GM18868 (cell line): ENCODE measurements around the gene KCNK3.
"Not testable (repeated sequence)": the region's sequence is repeated elsewhere in the genome, so short reads cannot be mapped to it uniquely, and the experiment has no call there.

Experiments
- ATAC-seq: cut with Tn5 transposase; IDR thresholded peaks from one replicate; pipeline ENCODE4 v1.9.1; 2021; ENCODE audit warnings: mild to moderate bottlenecking, moderate library complexity; ENCODE audit not compliant: unreplicated experiment

Gene KCNK3

DNA sequence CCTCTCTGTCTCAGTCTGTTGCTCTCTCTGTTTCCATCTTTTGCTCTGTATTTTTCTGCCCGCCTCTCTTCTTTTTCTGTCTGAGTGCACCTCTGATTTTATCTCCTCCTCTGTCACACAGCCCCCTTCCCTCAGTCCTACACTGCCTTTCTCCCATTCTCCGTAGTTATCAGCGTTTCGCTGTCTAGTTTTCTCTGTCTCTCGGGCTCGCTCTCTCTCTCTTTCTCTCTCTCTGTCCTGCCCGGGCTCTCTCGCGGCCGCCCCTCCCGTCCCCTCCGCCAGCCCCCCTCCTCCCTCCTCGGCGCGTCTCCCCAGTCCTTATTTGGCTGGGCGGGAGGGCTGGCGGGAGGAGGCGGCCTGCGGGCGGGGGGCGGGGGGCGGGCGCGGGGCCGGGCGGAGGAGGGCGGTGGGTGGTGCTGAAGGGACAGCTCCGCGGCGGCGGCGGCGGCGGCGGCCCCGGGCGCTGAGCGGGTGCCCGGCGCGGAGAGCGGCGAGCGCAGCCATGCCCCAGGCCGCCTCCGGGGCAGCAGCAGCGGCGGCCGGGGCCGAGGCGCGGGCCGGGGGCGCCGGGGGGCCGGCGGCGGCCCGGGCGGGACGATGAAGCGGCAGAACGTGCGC lies at the start of gene KCNK3:
Gene KCNK3, plus strand, starts transcription at position 444 of the 618 bp plus-strand sequence. Its CDS starts 154 bp downstream, at position 598.
- no peak for ATAC-seq

DNA sequence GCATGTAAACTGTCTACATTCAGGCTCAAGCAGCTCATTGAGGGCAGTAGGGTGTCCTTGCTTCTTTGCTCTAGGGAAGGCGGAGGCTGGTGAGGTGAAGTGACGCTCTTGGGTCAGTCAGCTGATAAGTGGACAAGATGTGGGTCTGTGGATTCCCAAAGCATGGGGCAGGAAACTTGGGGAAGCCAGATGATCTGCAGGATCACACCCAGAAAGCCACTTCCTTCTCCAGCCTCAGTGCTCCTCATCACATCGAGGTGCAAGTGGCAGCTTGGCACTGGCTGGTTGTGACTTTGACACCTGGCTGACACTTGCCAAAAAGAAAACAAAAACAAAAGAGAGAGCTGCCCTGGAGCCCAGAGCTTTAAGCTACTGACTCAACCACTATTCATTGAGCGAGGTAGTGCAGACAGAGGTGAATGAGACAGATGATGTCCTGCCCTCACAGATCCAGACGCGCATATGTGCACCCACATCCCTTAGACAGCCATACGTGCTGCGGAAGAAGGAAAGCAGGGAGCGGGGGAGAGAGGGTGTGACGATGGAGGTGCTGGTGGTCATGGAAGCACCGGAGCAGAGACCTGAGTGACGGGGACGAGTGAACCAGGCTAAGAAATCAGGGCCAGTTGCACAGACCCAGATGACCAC lies 48.2 kb upstream of the KCNK3 start:
- ATAC-seq = no peak

DNA sequence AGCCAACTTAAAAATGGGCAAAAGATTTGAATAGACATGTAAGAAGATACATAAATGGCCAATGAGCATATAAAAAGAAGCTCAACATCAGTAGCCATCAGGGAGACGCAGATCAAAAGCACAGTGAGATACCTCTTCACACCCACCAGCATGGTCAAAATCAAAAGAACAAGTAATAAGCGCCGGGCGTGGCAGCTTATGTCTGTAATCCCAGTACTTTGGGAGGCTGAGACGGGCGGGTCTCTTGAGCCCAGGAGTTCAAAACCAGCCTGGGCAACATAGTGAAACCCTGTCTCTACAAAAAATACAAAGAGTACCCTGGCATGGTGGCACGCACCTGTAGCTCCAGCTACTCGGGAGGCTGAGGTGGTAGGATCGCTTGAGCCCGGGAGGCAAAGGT lies 46.8 kb upstream of the KCNK3 start:
- no peak for ATAC-seq

DNA sequence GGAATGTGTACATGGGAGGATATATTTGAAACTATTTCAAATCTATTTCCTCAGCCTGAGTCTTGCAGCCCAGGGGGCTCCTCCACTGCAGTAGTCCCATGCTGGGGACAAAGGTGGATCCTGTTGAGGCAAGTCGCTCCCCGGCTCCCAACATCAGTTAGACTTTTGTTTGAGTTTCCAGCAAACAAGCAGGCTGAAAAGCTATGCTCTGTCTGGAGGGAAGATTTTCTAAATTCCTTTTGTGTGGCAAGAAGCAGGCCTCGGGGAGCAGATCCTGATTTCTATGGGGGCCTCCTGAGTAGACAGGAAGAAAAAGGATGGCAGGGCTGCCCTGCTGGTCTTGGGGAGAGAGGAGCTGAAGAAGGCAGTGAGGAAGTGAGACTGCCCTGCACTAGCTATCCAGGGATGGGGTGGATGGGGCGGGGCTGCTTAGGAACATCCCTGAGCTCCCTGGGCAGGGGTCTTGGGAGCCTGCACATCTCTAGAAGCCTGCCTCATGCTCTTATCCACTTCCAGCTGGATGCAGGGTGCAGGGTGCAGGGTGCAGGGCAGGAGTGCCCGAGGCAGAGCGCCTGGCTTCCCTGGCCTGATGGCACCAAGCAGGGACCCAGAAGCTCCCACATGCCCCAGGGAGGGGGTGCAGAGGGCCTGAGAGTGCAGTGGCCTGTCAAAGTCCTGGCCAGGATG lies 45.4 kb upstream of the KCNK3 start:
- ATAC-seq = no peak

DNA sequence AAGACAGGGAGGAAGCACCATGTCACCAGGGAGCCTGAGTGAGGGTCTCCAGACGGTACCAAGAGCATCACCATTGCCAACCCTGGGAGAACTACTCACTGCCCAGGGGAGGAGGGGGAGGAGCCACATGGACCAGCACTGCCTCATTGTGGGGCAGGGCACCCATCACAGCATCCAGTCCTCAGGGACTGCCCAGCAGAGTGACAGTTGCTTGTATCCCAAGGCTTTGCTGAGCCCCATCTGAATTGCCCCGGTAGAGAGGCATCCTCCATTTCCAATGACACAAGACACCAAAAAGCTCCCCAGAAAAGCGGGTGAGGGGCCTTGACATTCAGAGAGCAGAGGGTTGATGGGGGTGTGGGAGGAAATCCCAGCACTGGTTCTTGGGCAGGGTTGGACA lies 44.5 kb upstream of the KCNK3 start:
- ATAC-seq = no peak

DNA sequence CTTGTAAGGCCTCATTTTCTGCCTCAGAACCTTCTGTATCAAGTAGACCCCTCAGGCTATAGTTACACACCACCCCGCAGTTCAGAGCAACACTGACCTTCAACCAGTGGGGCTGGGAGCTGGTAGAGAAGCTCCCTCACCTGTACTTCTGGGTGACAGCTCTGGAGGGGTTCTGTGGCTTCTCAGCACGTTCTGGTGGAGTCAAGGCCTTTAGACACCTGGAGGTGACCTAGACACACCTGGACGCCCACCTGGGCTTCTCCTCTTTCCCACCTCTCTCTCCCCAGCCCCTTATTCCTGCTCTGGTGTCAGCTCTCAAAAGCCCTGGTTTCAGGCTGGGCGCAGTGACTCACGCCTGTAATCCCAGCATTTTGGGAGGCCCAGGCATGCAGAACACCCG lies 44.0 kb upstream of the KCNK3 start:
- no peak for ATAC-seq

DNA sequence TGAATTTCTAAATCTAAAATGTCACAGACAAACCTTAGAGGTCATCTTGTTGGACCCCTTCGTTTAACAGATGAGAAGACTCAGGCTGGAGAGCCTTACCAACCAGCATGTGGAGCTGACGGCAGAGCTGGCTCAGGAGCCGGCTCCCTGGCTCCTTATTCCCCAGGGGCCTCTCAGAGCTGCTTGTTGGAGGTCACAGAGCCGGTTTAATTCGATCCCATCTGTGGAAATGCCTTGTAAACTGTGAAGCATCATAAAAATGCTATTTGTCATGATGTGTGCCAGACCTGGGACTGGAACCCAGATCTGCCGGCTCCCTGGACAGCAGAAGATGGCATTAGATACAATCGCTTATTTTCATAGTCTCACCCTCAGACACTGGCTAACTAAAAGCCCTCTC lies 43.2 kb upstream of the KCNK3 start:
- ATAC-seq = no peak

DNA sequence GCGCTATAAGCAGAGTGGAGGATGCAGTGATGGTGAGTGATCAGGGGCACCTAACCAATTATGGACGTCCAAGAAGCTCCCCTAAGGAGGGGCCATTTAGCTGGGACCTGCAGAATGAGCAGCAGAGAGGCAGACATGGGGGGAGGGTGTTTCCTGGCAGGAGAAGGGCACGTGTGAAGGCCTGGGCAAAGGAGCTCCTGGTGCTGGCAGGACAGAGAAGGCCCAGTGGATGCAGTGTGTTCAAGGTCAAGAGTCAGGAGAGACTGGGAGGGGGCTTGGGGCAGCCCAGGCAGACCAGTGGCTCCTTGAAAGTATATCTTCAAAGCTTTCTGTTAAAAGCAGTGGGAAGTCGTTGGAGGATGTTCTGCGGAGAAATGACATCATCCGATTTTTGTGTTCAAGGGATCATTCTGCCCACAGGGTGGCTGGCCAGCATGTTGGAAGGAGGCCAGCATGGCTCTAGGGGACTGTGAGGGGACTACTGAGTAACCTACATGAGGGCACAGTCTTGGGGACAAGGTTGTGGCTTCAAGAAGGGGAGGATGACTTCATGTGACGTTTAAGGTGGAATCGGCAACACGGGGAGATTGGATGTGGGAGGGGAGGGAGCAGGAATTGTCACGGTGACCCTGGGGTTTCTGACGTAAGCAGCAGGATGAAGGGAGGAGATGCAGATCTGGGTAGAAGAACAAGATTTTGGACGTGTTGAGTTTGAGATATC lies 42.4 kb upstream of the KCNK3 start:
- no peak for ATAC-seq

DNA sequence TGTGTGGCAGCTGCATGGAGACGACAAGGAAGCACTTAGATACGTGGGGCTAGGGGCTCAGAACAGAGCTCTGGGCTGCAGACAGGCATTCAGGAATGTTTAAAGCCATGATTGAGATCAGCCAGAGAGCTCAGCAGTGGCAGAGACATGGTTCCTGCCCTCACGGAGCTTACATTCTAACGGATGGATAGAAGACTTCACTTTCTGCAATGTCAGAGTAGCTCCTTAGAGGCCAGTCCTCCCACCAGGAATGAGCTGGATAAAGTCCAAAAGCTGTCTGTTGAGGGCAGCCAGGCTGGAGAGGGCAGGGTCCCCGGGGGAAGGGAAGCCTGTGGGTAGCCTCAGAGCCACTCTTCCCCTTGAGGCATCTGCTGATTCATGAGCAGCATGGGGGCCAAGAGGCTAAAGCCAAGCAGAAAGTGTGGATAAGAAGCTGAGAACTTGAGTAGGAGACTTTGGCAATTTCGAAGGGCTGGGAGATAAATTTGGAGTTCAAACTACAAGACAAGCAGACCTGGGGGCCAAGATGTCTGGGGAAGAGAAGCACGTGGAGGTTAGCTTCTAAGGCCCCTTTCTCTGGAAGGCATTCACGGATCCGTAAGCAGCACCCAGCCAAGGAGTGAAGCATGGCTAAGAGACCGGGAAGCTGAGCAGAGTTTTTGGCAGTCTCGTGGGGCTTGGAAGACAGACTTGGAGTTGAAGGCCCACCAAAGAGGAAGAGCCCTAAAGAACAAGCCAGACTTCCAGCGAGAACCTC lies 41.6 kb upstream of the KCNK3 start:
- ATAC-seq = no peak

DNA sequence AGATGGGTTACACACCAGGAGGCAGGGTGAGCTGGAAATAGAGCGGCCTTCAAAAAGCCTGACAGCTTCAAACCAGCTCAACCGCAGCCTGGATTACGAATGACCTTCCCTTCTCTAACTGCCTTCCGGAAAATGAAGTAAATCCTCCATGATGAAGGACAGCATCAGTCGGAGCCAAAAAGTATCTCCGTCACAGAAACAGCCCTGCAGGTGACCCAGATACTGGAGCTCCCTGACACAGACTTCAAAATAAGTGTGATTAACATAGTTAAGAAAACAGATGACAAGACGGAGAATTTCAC lies 41.1 kb upstream of the KCNK3 start:
- no peak for ATAC-seq

DNA sequence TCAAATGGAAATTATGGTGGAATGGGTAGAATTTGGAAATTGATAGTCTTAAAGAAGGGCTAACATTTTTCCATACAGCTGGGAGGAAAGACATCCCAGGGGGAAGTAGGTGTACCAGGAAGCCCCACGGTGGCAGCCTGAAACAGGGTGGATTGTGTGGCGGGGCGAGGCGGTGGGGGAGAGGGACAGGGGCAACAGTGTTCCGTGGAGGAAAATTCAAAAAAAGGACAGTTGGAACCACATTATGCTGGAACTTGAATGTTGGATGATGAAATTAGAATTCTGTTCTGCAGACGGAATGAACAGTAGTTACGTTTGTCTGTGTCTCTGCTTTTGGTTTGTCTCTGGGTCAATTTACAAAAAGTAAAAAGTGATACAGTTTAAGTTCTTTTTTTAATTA lies 40.7 kb upstream of the KCNK3 start:
- ATAC-seq = no peak

DNA sequence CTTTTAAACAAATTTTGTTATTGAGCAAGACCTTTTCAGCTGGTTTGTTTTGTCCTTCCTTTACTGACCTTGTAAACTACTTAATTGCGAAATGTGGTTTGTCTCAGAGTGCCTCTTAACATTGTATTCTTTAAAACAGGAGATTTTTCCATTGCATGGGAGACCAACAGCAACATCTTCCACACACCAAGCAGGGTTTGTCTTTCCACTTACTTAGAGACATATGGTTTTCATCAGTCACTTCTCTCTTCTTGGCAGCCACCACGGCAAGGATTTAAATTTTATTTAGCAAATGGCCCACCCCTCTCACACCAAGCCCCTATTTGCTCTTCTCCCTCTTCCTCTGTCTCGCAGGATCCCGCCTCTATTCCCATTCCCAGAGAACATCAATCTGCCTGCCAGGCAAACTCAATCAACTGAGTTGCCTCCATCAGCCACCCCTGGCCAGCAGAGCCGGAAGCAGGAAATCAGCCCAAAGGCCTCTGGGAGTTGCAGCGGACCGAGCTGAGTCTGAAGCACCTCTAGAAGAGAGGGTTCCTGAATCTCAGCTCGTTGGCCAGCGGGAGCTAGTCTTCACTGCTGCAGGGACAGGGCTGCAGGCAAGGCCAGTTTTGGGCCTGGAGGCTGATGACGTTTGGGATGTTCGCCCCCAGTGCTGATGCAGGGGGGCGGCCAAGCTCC lies 40.0 kb upstream of the KCNK3 start:
- ATAC-seq = no peak

DNA sequence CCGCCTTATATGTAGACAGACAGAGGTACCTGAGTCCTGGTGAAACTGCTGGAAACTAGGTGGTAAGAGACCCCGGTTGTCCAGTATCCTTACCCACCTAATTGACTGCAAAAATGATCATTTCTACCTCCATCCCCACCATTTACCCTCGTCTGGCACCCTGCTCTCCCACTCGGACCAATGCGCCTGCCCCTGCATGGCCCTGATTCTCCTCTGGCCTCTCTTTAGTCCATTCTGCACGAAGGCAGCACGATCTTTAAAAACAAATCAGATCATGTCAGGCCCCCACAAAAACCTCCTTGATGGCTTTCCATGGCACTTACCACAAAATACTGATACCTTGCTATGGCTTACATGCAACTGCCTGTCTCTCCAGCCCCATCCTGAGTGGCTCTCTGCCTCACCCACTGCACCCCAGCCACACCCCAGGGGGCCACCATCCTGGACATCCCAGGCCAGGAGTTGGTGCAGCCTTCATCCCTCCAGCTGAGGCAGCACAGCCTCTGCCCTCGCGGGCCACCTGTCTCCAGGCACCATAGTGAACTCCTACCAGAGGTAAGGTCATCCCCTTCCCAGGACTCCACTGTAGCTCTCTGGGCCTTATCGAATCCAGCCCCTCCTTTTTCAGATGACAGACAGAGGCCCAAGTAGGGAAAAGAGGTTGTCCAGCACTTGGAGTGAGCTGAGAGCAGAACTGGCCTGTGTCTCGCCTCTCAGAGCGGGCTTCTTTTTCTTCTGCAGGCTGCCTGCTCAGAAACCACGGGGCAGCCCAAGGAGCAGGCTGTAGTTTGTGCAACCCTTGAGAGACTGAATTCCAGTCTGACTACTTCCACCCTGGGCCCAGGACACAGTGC lies 39.1 kb upstream of the KCNK3 start:
- no peak for ATAC-seq

DNA sequence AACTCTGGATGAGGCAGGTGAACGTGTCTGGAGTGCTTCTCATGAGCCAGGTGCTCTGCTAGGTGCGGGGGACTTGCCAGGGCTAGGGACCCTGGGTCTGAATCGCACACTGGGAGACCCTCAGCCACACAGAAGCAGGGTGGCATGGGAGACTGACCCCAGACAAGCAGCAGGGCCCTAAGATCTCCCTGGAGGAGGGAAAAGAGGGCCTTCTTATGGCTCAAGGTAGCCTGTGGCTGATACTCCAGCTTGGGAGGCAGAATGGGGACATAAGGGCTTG lies 38.5 kb upstream of the KCNK3 start:
- no peak for ATAC-seq

DNA sequence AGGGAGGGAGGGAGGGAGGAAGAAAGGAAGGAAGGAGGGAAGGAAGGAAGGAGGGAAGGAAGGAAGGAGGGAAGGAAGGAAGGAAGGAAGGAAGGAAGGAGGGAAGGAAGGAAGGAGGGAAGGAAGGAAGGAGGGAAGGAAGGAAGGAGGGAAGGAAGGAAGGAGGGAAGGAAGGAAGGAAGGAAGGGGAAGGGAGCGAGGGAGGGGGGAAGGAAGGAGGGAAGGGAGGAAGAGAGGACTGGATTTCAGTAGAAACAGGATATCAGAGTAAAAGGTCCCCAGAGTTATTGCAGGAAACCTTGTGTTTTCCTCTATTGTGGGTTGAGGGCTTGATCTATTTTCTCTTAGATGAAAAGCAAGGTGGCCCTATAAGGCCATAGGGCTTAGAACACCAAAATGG lies 37.4 kb upstream of the KCNK3 start:
- not testable (repeated sequence) for ATAC-seq

DNA sequence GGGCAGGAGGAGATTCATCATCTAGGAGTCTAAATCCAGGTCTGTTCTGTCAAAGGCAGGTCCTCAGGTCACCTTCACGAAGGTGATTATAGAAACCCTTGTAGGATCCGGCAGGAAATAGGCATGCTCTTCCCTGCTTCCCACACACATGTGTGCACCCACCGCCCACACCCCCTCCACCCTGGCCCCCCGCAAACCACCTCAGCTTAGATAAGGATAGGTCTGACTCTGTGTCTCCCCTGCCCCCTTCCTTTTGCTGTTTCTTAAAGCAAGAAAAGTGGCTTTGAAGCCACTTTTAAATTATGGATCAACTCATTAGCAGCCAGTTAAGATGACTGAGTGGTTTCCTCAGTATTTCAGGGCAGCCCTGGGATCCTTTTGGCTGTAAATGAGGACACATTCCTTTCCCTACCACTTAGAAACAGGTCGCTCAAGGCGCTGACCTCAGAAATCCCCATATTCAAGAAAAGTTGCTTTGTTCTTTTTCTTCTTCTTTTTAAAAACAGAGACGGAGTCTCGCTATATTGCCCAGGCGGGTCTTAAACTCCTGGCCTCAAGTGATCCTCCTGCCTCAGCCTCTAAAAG lies 36.8 kb upstream of the KCNK3 start:
- no peak for ATAC-seq

DNA sequence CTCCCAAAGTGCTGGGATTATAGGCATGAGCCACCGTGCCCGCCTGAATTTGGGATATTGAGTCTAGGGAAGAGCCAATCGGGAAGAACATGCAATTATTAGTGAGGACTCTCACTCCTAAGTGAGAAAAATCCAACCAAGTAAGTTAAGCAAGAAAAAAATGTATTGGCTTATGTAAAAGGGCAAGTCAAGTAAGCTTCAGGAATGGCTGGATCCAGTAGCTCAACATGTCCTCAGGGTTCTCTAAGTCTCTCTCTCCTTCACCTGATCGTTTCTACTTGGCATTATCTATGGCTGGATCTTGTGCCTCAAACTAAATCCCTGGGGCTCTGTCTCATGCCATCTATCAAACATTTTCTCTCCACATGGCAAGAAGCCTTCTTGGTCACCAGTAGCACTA lies 35.3 kb upstream of the KCNK3 start:
- ATAC-seq = no peak

DNA sequence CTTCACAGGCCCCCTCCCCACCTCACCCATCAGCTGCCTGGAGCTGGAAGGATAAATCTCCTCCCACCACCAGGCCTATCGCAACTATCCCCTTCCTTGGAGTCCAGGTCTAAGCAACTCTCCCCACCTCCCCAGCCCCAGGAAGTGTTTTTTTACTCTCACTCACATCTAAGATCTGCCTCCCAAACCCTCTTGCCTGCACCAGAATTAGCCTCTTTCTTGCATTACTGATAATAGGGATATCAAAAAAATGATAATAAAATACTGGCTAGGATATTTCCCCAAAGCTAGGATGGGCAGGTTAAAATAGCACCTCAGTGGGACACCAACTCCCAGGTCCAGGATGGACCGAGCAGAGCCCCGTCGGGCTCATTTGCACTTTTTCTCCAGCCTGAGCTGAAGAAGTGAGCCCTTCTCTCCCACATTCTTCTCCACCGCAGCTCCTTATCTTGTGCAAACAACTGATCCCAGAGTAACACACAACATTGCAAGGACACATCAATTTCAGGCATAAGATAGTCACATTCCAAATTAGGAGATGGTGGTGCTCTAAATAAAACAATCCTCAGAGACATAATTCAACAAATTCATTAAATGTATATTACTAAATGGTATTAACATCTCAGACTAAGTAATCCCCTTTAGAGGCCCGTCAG lies 33.7 kb upstream of the KCNK3 start:
- ATAC-seq = no peak

DNA sequence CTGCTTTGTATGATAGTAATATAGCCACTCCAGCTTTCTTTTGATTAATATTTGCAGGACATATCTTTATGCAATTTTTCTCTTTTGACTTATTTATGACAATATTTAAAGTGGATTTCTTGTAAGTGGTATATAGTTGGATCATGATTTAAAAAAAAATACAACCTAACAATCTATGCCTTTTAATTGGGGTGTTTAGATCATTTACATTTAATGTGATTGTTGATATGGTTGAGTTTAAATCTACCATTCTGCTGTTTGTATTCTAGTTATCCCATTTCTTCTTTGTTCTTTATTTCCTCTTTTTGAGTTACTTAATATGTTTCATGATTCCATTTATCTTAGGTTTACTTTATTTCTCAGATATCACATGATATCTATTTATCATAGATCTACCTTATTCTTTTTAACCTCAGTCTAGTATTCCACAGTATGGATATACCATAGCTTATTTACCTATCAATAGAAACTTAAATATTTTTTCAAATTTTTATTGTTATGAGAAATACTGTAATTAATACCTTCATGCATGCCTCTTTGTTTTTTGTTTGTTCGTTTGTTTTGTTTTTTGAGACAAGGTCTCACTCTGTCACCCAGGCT lies 32.1 kb upstream of the KCNK3 start:
- no peak for ATAC-seq
